ENCODE measurements around the gene SLC35G6. TPM values are rescaled to one million over a fixed set of nuclear protein-coding genes. Genes with fewer than 3 reads are reported as not detected.

Gene SLC35G6
- total RNA-seq, 1 experiment from 2014 or later: 0.26 TPM

GRCh38 chr17:7436556-7437368 is 44.5 kb upstream of the SLC35G6 start (continued):
- TF ChIP-seq, protein P1, sequence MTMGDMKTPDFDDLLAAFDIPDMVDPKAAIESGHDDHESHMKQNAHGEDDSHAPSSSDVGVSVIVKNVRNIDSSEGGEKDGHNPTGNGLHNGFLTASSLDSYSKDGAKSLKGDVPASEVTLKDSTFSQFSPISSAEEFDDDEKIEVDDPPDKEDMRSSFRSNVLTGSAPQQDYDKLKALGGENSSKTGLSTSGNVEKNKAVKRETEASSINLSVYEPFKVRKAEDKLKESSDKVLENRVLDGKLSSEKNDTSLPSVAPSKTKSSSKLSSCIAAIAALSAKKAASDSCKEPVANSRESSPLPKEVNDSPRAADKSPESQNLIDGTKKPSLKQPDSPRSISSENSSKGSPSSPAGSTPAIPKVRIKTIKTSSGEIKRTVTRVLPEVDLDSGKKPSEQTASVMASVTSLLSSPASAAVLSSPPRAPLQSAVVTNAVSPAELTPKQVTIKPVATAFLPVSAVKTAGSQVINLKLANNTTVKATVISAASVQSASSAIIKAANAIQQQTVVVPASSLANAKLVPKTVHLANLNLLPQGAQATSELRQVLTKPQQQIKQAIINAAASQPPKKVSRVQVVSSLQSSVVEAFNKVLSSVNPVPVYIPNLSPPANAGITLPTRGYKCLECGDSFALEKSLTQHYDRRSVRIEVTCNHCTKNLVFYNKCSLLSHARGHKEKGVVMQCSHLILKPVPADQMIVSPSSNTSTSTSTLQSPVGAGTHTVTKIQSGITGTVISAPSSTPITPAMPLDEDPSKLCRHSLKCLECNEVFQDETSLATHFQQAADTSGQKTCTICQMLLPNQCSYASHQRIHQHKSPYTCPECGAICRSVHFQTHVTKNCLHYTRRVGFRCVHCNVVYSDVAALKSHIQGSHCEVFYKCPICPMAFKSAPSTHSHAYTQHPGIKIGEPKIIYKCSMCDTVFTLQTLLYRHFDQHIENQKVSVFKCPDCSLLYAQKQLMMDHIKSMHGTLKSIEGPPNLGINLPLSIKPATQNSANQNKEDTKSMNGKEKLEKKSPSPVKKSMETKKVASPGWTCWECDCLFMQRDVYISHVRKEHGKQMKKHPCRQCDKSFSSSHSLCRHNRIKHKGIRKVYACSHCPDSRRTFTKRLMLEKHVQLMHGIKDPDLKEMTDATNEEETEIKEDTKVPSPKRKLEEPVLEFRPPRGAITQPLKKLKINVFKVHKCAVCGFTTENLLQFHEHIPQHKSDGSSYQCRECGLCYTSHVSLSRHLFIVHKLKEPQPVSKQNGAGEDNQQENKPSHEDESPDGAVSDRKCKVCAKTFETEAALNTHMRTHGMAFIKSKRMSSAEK (CRISPR knock-in tag; IDR thresholded peaks at IDR 0.05; ENCODE audit: borderline replicate concordance): no peak
- peak; percentile 87; the same call in 1 of the 2 replicates for TF ChIP-seq NR3C1 (CRISPR knock-in tag; conservative IDR thresholded peaks at IDR 0.05; ENCODE audit: low read depth)
- no peak; the same call in 1 of the 2 replicates for TF ChIP-seq HMGA2 (CRISPR knock-in tag; IDR thresholded peaks at IDR 0.05)
- TF ChIP-seq, protein P2, sequence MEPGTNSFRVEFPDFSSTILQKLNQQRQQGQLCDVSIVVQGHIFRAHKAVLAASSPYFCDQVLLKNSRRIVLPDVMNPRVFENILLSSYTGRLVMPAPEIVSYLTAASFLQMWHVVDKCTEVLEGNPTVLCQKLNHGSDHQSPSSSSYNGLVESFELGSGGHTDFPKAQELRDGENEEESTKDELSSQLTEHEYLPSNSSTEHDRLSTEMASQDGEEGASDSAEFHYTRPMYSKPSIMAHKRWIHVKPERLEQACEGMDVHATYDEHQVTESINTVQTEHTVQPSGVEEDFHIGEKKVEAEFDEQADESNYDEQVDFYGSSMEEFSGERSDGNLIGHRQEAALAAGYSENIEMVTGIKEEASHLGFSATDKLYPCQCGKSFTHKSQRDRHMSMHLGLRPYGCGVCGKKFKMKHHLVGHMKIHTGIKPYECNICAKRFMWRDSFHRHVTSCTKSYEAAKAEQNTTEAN (CRISPR knock-in tag; IDR thresholded peaks at IDR 0.05): no peak
- TF ChIP-seq, protein P3, sequence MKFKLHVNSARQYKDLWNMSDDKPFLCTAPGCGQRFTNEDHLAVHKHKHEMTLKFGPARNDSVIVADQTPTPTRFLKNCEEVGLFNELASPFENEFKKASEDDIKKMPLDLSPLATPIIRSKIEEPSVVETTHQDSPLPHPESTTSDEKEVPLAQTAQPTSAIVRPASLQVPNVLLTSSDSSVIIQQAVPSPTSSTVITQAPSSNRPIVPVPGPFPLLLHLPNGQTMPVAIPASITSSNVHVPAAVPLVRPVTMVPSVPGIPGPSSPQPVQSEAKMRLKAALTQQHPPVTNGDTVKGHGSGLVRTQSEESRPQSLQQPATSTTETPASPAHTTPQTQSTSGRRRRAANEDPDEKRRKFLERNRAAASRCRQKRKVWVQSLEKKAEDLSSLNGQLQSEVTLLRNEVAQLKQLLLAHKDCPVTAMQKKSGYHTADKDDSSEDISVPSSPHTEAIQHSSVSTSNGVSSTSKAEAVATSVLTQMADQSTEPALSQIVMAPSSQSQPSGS (CRISPR knock-in tag; IDR thresholded peaks at IDR 0.05; ENCODE audit: borderline replicate concordance, low read depth): no peak
- TF ChIP-seq TEAD4 (CRISPR knock-in tag; IDR thresholded peaks at IDR 0.05): no peak
- TF ChIP-seq JAZF1 (CRISPR knock-in tag; IDR thresholded peaks at IDR 0.05): no peak
- TF ChIP-seq GABPB1 (CRISPR knock-in tag; IDR thresholded peaks at IDR 0.05): no peak
- TF ChIP-seq ZNF219 (CRISPR knock-in tag; IDR thresholded peaks at IDR 0.05; ENCODE audit: borderline replicate concordance): no peak
- peak; percentile 99 for TF ChIP-seq ZBTB21 (CRISPR knock-in tag; IDR thresholded peaks at IDR 0.05; ENCODE audit: borderline replicate concordance)
- TF ChIP-seq OVOL2 (CRISPR knock-in tag; IDR thresholded peaks at IDR 0.05; ENCODE audit: borderline replicate concordance): no peak
- peak; percentile 86 for TF ChIP-seq CBFB (CRISPR knock-in tag; IDR thresholded peaks at IDR 0.05; ENCODE audit: low read depth)
- no peak for TF ChIP-seq ZNF671 (CRISPR knock-in tag; IDR thresholded peaks at IDR 0.05)
- TF ChIP-seq, protein P4, sequence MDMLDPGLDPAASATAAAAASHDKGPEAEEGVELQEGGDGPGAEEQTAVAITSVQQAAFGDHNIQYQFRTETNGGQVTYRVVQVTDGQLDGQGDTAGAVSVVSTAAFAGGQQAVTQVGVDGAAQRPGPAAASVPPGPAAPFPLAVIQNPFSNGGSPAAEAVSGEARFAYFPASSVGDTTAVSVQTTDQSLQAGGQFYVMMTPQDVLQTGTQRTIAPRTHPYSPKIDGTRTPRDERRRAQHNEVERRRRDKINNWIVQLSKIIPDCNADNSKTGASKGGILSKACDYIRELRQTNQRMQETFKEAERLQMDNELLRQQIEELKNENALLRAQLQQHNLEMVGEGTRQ (CRISPR knock-in tag; IDR thresholded peaks at IDR 0.05): no peak; the same call in 1 of the 2 replicates
- peak; percentile 89; the same call in 1 of the 2 replicates for TF ChIP-seq MYBL2 (CRISPR knock-in tag; IDR thresholded peaks at IDR 0.05)

DNA sequence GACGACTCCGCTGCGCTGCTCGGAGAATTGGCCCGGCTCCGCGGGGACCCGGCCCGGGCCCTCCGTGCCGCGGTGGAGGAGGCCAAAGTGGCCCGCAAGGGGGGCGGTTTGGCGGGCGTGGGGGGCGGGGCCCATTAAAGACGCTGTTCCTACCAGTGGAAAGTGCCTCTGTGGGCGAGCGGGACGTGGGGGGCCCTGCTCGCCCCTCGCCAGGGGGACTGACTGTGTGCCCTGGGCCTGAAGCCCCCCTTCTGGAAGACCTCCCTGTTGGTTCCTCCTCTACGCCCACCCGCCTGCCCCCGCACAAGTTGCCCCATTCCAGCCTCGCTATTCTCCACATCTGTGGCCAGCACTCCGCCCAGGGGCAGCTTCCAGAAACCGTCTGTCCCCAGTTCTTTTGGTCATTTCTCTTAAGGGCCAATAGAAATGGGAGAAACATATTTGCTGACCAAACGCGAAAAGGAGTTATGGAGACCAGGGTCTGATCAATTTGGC is 43.8 kb upstream of the SLC35G6 start:
- ATAC-seq: no peak
- H3K27me3 Mint-ChIP-seq (ENCODE audit: low read depth): peaks cover 17% of the 10 kb centered on the region
- peaks cover 29% of the 10 kb centered on the region for H3K4me1 Mint-ChIP-seq
- CTCF ChIA-PET: interaction anchor here (0.8 to 4.7 kb wide), 33 partner anchors 8 to 250 kb away, joined by 3 to 69 read pairs (median 6); partner anchors contain the start of genes ACAP1, KCTD11, NEURL4 and NLGN2
- POLR2A ChIA-PET: interaction anchor here (0.8 to 4.2 kb wide), 10 partner anchors 8 to 136 kb away, joined by 3 to 38 read pairs (median 4); partner anchors contain the start of genes CHRNB1, NEURL4, POLR2A and SLC35G6
- H3K27ac Mint-ChIP-seq: peak overlapping the region; percentile 95
- no peak for DNase-seq (ENCODE audit: low spot score)
- no peaks in the 10 kb centered on the region for H3K9me3 Mint-ChIP-seq
- peak overlapping the region; percentile 90 for H3K4me3 Mint-ChIP-seq
- H3K36me3 Mint-ChIP-seq: no peaks in the 10 kb centered on the region
- TF ChIP-seq ZNF138 (CRISPR knock-in tag; conservative IDR thresholded peaks at IDR 0.05) (no peak), CTCF (IDR thresholded peaks at IDR 0.05) (no peak), TP53 (CRISPR knock-in tag; IDR thresholded peaks at IDR 0.05) (no peak), RORB (CRISPR knock-in tag; IDR thresholded peaks at IDR 0.05) (no peak), ATF3 (CRISPR knock-in tag; conservative IDR thresholded peaks at IDR 0.05) (no peak), ZNF232 (CRISPR knock-in tag; IDR thresholded peaks at IDR 0.05) (no peak), TEAD4 (CRISPR knock-in tag; IDR thresholded peaks at IDR 0.05) (no peak), FOXJ3 (CRISPR knock-in tag; IDR thresholded peaks at IDR 0.05; ENCODE audit: borderline replicate concordance) (no peak)
- TF ChIP-seq, protein P5, sequence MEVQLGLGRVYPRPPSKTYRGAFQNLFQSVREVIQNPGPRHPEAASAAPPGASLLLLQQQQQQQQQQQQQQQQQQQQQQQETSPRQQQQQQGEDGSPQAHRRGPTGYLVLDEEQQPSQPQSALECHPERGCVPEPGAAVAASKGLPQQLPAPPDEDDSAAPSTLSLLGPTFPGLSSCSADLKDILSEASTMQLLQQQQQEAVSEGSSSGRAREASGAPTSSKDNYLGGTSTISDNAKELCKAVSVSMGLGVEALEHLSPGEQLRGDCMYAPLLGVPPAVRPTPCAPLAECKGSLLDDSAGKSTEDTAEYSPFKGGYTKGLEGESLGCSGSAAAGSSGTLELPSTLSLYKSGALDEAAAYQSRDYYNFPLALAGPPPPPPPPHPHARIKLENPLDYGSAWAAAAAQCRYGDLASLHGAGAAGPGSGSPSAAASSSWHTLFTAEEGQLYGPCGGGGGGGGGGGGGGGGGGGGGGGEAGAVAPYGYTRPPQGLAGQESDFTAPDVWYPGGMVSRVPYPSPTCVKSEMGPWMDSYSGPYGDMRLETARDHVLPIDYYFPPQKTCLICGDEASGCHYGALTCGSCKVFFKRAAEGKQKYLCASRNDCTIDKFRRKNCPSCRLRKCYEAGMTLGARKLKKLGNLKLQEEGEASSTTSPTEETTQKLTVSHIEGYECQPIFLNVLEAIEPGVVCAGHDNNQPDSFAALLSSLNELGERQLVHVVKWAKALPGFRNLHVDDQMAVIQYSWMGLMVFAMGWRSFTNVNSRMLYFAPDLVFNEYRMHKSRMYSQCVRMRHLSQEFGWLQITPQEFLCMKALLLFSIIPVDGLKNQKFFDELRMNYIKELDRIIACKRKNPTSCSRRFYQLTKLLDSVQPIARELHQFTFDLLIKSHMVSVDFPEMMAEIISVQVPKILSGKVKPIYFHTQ (CRISPR knock-in tag; IDR thresholded peaks at IDR 0.05): no peak

All from WTC11 (cell line).